GM18511 (cell line): ENCODE results near the gene RUVBL1.

Source experiments
- ATAC-seq: cut with Tn5 transposase; IDR thresholded peaks from one replicate; pipeline ENCODE4 v1.9.1; 2021; ENCODE audit warnings: mild to moderate bottlenecking, moderate library complexity; ENCODE audit not compliant: unreplicated experiment

RUVBL1 gene

DNA sequence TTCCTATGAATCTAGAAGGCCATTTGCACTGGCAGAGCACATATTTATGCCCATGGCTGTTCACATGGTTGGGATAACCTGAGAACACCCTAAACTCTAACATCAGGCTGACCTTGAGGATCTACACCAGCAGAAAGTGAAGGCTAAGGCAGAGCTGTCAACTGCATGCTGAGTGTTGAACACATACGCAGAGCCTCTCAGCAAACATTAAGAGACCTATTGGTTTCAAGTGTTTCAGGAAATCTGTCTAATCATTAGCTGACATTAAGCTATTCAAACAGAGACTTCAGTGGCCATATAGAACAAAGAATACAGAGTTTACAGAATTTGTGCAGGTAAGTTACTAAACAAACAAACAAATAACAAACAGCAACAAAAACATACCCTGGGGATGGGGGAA, 87.5 kb downstream of the RUVBL1 start:
- no peak for ATAC-seq

GRCh38 chr3:128033102-128033501, 90.5 kb downstream of the RUVBL1 start:
- ATAC-seq: no peak
